Measurements from ENCODE around the gene FAM210B.
"Not testable (repeated sequence)": the region's sequence is repeated elsewhere in the genome, so short reads cannot be mapped to it uniquely, and the experiment has no call there.

FAM210B gene, protein sequence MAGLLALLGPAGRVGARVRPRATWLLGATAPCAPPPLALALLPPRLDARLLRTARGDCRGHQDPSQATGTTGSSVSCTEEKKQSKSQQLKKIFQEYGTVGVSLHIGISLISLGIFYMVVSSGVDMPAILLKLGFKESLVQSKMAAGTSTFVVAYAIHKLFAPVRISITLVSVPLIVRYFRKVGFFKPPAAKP

DNA sequence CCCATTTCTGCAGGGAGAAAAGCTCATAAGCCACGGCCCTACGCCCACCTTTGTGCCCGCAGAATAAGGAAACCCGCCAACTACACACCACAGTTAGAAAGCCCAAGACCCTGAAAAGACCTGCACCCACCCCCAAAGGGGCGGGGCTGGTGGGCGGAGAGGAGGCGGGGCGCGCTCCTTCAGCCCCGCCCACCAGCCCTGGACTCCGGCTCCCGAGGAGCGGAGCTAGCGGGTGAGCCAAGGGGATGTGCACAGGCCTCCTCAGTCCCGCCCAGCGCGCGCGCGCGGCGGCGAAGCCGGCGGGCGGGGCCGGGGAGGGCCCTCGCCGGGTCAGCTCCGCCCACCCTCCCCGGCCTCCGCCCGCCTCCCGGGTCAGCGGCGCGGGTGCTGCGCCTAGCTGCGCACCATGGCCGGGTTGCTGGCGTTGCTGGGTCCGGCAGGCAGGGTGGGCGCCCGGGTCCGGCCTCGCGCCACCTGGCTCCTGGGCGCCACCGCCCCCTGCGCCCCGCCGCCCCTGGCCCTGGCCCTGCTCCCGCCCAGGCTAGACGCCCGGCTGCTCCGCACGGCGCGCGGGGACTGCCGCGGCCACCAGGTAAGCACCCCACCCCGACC lies at the start of gene FAM210B:
TSS of gene FAM210B (plus strand) at position 375 of the 612 bp plus-strand sequence. CDS start at position 407, 32 bp downstream.
- Mint-ChIP-seq H3K36me3 (no peaks in the 10 kb centered on the region), H3K4me3 (peak within 1 kb of the TSS; percentile 86), H3K9me3 (no peaks in the 10 kb centered on the region), H3K27ac (peak within 1 kb of the TSS; percentile 45), H3K4me1 (peaks cover 15% of the 10 kb centered on the region), H3K27me3 (peaks cover 21% of the 10 kb centered on the region)
- peak; percentile 85 for DNase-seq
- CTCF ChIA-PET, result interaction anchor here (1.0 to 2.6 kb wide), 2 partner anchors 15 to 192 kb away, joined by 3 to 13 read pairs; no protein-coding TSS in a partner anchor

DNA sequence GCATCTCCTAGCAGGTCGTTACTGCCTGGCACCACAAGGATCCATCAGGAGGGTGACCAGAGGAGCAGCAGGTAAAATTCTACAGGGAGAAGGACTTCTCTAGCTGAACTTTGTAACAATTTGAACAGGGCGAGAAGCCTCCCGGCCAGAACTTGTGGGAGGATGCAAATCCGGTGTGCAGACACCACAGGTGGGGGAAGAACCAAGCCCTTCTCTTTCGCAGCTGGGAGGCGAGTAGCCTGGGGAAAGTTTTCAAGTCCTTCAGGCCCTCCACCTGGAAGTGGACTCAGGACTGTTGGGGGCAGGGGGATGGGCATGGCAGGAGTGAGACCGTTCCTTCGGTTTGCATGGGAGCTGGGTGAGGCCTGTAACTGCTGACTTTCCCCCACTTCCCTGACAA lies 42.7 kb upstream of the FAM210B start:
- Mint-ChIP-seq H3K9me3 (peaks cover 2% of the 10 kb centered on the region), H3K4me3 (no peak overlapping the region), H3K27me3 (peaks cover 5% of the 10 kb centered on the region), H3K4me1 (no peaks in the 10 kb centered on the region), H3K36me3 (no peaks in the 10 kb centered on the region), H3K27ac (no peak overlapping the region)
- no peak for DNase-seq
- CTCF ChIA-PET, result no interaction called here

DNA sequence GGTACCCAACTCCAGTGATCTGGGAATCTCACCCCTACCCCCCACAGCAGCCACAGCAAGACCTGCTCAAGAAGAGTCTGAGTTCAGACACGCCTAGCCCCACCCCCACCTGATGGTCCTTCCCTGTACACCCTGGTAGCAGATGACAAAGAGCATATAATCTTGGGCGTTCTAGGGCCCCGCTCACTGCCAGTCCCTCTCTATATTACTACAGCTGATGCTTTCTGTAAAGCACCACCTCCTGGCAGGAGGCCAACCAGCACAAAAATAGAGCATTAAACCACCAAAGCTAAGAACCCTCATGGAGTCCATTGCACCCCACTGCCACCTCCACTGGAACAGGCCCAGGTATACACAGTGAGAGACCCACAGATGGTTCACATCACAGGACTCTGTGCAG lies 42.3 kb upstream of the FAM210B start:
- no peak for DNase-seq
- H3K36me3 Mint-ChIP-seq, result no peaks in the 10 kb centered on the region
- no peak overlapping the region for H3K27ac Mint-ChIP-seq
- H3K9me3 Mint-ChIP-seq, result peaks cover 2% of the 10 kb centered on the region
- H3K27me3 Mint-ChIP-seq, result peaks cover 5% of the 10 kb centered on the region
- no peaks in the 10 kb centered on the region for H3K4me1 Mint-ChIP-seq
- CTCF ChIA-PET, result no interaction called here
- no peak overlapping the region for H3K4me3 Mint-ChIP-seq

DNA sequence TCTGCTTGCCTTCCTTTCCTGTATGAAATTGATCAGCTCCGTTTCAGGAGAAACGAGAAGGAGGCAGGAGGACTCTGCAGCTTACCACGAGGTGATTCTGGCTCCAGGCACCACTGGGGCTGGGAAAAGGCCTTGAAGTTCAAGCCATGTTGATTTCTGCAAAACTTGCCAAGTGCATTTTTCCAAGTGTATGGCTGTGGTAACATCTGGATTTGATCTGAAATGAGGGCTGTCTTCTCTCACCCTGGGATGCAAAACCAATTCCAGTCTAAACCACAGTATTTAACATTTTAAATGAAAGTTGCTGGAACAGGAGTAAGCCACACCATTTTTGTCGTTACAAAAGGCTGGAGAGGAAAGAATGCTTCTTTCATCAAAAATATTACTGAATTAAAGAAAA lies 36.1 kb upstream of the FAM210B start:
- H3K36me3 Mint-ChIP-seq, result no peaks in the 10 kb centered on the region

DNA sequence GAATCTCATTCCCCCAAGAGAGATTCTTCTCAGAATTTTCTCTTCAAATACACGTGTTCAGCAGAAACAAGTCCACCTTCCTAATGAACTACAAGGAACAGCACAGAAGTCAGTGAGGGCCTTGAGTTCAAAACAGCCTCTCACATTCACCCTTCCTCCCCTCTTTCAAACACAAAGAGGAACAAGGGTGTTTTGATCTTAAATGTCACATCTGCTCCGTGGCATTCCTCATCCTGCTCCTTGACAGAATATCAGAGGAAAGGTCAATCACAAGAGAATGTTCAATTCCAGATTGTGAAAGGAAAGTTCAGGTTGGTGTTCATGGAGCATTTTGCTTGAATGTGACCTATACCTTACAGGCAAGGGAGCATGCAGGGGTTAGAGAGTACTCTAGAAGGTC lies 35.6 kb upstream of the FAM210B start:
- H3K4me3 Mint-ChIP-seq, result no peak overlapping the region
- no peaks in the 10 kb centered on the region for H3K4me1 Mint-ChIP-seq
- H3K27ac Mint-ChIP-seq, result no peak overlapping the region
- peaks cover 4% of the 10 kb centered on the region for H3K27me3 Mint-ChIP-seq
- CTCF ChIA-PET, result no interaction called here
- no peaks in the 10 kb centered on the region for H3K9me3 Mint-ChIP-seq
- H3K36me3 Mint-ChIP-seq, result no peaks in the 10 kb centered on the region
- DNase-seq, result no peak

More for the DNA sequence above, 36.1 kb upstream of the FAM210B start:
- CTCF ChIA-PET, result no interaction called here
- no peaks in the 10 kb centered on the region for H3K4me1 Mint-ChIP-seq
- H3K9me3 Mint-ChIP-seq, result no peaks in the 10 kb centered on the region
- no peak for DNase-seq
- peaks cover 4% of the 10 kb centered on the region for H3K27me3 Mint-ChIP-seq
- H3K4me3 Mint-ChIP-seq, result no peak overlapping the region
- no peak overlapping the region for H3K27ac Mint-ChIP-seq

DNA sequence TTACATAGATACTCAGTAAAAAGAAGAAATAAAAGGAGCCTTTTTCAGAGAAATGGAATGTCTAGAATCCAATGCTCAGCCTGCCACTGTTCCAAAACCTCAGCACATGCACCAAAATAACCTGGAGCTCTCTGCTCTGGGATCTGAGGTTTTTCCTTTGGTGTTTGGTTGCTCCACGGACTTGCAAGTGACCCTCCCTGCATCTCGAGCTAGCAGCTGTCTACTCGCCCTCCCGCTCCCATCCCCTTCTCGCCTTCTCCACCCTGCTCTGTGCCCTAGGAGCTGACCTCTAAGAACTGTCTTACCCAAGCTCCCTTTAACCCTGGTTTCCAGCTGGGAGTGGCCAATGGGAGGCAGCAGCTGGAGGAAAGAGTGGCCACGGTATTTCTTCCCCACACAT lies 35.1 kb upstream of the FAM210B start:
- CTCF ChIA-PET, result no interaction called here
- Mint-ChIP-seq H3K9me3 (no peaks in the 10 kb centered on the region), H3K27ac (no peak overlapping the region), H3K36me3 (no peaks in the 10 kb centered on the region), H3K27me3 (peaks cover 4% of the 10 kb centered on the region), H3K4me3 (no peak overlapping the region), H3K4me1 (no peaks in the 10 kb centered on the region)
- DNase-seq, result no peak

DNA sequence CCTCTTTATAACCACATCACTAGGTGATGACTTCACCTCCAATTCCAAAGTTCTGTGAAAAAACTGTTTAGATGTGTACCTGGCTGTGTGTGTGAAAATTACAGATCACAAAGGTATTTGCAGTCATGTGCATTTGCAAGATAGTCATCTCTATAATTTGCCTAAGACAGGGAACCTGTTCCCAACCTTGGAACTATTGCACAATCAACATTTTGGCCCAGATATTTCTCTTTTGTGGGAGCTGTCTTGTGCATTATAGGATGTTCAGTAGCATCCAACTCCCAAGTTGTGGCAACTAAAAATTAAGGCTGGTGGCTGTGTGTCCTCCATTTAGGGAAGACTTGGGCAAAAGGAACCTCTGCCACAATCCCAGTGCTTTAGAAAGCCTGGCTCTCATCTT lies 34.0 kb upstream of the FAM210B start:
- no peak overlapping the region for H3K4me3 Mint-ChIP-seq
- no peaks in the 10 kb centered on the region for H3K4me1 Mint-ChIP-seq
- CTCF ChIA-PET, result no interaction called here
- no peak overlapping the region for H3K27ac Mint-ChIP-seq
- no peaks in the 10 kb centered on the region for H3K9me3 Mint-ChIP-seq
- peaks cover 4% of the 10 kb centered on the region for H3K27me3 Mint-ChIP-seq
- no peaks in the 10 kb centered on the region for H3K36me3 Mint-ChIP-seq
- DNase-seq, result no peak

DNA sequence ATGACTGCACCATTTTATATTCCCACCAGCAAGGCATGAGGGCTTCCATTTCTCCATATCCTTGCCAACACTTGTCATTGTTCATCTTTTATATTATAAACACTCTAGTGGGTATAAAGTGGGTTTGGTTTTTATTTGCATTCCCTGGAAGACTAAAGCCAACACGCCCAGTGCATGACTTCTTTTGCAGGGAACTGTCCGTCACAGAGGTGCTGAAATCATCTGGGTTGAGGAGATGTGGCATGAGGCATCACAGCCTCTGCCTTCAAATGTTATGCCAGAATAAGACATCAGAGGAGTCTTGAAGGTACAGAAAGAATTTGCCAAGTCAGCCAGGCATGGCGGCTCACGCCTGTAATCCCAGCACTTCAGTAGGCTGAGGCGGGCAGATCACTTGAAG lies 29.9 kb upstream of the FAM210B start:
- no peaks in the 10 kb centered on the region for H3K9me3 Mint-ChIP-seq
- CTCF ChIA-PET, result no interaction called here

DNA sequence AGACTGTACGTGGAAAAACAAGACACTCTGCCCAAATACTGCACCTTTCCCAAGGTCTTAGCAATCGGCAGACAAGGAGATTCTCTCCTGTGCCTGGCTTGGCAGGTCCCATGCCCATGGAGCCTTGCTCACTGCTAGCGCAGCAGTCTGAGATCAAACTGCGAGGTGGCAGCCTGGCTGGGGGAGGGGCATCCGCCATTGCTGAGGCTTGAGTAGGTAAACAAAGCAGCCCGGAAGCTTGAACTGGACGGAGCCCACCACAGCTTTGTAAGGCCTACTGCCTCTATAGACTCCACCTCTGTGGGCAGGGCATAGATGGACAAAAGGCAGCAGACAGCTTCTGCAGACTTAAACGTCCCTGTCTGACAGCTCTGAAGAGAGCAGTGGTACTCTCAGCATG lies 22.1 kb upstream of the FAM210B start:
- H3K27me3 Mint-ChIP-seq, result peaks cover 16% of the 10 kb centered on the region
- H3K9me3 Mint-ChIP-seq, H3K27ac Mint-ChIP-seq, CTCF ChIA-PET, H3K4me1 Mint-ChIP-seq, H3K4me3 Mint-ChIP-seq, DNase-seq, H3K36me3 Mint-ChIP-seq: not testable (repeated sequence)

More for the DNA sequence above, 29.9 kb upstream of the FAM210B start:
- no peak overlapping the region for H3K4me3 Mint-ChIP-seq
- H3K27me3 Mint-ChIP-seq, result peaks cover 5% of the 10 kb centered on the region
- DNase-seq, result peak; percentile 44
- H3K36me3 Mint-ChIP-seq, result no peaks in the 10 kb centered on the region
- no peaks in the 10 kb centered on the region for H3K4me1 Mint-ChIP-seq
- no peak overlapping the region for H3K27ac Mint-ChIP-seq

DNA sequence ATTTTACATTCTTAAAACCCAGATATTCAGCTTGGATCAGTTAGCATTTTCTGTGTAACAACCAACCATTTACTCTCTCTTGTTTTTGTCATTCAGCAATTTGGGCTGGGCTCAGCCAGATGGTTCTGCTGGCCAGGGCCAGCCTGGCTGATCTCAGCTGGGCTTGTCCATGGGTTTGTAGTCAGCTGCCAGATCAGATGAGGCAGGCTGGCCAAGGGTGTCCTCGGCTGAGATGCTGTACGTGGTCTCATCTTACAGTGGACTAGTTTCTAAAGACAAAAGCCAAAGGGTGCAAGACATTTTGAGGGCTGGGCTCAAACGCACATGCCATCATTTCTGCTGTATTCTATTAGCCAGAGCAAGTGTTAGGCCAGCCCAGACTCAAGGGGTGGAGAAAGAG lies 16.0 kb upstream of the FAM210B start:
- Mint-ChIP-seq H3K4me3 (no peak overlapping the region), H3K27ac (no peak overlapping the region), H3K27me3 (peaks cover 52% of the 10 kb centered on the region), H3K36me3 (no peaks in the 10 kb centered on the region), H3K4me1 (peaks cover 4% of the 10 kb centered on the region), H3K9me3 (no peaks in the 10 kb centered on the region)
- CTCF ChIA-PET, result interaction anchor here (1.5 to 4.1 kb wide), 3 partner anchors 9 to 95 kb away, joined by 5 to 25 read pairs (median 13); partner anchors contain the start of genes FAM210B and MC3R
- DNase-seq, result no peak

DNA sequence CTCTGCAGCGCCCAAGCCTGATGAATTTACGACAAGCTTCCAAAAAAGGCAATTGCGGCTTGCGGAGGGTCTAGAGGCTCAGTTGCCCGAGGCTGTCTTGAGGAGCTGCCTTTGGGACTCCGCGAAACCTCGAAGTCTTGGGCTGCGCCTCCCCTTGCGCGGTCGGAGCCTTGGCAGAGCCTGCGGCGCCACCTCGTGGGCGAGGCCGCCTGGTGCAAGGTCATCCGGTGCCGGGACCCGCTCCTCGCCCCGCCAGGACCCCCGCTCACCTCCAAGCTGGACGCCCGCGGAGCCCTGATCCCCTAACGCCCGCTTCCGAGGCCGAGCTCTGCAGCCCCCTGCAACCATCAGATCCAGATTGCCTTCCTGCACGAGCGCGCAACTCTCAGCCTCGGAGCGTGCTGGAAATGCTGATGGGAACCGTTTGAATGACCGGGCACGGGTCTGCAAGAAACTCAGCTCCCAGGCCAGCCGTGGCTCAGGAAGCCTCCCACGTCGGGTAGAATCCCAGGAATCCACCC lies 14.9 kb upstream of the FAM210B start:
- H3K27me3 Mint-ChIP-seq, result peaks cover 52% of the 10 kb centered on the region
- CTCF ChIA-PET, result interaction anchor here (0.6 to 4.1 kb wide), 8 partner anchors 8 to 234 kb away, joined by 3 to 25 read pairs (median 4); partner anchors contain the start of genes FAM210B and MC3R

DNA sequence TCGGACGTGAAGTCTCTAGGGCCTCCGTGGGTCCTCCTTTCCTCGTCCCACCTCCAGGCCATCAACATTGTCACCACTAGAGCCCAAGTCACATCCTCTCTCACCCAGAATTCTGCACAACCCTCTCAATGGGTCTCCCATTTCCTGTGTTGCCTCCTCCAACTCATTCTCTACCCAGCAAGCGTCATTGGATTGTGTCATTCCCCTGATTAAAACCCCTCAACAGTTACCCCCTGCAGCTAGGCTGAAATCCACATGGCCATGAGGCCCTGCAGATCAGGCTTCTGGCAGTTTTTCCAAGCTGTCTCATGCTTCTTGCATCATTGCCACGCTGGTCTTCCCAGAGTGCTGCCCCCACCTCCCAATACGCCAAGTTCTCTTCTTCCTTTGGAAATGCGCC lies 12.9 kb upstream of the FAM210B start:
- Mint-ChIP-seq H3K27ac (no peak overlapping the region), H3K27me3 (peaks cover 53% of the 10 kb centered on the region), H3K36me3 (no peaks in the 10 kb centered on the region), H3K4me1 (peaks cover 4% of the 10 kb centered on the region), H3K4me3 (no peak overlapping the region), H3K9me3 (no peaks in the 10 kb centered on the region)
- CTCF ChIA-PET, result no interaction called here
- DNase-seq, result no peak

More for the DNA sequence above, 14.9 kb upstream of the FAM210B start:
- Mint-ChIP-seq H3K4me1 (peaks cover 4% of the 10 kb centered on the region), H3K27ac (no peak overlapping the region), H3K4me3 (no peak overlapping the region), H3K9me3 (no peaks in the 10 kb centered on the region), H3K36me3 (no peaks in the 10 kb centered on the region)
- peak; percentile 54 for DNase-seq

DNA sequence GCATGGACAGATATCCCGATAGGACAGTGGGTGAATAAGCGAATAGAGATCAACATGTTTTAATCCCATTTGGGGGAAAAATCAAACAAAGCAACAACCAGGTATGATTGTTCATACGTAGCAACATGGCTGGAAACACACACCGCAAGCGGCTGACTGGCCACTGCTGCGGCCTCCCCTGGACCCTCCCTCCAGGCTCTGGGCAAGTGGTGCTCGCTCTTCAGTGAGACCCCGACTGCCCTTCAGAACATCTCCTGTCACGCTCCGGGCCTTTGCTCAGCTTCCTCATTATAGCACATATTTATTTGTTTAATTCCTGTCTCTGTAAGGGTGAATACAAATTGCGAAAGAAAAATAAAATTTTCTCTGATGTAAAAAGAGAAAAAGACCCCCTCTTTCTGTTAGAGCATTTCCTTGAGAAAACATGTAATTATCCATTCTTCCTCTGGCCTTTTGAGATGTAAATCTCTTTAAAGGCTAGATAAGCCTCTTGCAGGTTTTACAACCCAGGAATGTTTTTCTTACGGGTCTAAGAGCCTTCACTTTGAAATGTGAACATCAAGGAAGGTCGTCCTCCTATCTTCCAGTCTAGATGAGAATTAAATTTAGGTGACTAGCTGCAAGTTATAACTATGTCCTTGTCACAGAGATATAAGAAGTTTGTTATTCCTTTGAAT lies 11.0 kb upstream of the FAM210B start:
- Mint-ChIP-seq H3K27me3 (peaks cover 53% of the 10 kb centered on the region), H3K4me1 (peaks cover 4% of the 10 kb centered on the region)
- CTCF ChIA-PET, result no interaction called here

DNA sequence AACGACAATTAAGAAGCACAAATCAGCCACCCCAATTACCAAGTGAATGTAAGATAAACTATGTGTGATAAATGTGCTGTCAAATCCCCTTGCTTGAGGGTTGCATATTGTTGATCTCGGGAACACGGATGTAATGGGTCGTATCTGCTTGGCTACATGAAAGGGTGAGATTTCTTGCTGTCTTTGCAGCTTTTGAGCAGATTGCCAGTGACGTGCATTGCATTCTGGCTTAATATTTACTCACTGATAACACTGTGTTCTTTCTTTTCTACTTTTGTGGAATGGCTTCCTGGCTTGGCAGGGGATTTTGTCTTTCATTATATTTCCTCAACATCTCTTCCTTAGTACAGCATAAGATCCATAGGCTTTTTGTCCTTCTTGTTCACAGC lies 10.5 kb upstream of the FAM210B start:
- no peak overlapping the region for H3K4me3 Mint-ChIP-seq

More for the DNA sequence above, 11.0 kb upstream of the FAM210B start:
- no peak overlapping the region for H3K4me3 Mint-ChIP-seq
- no peaks in the 10 kb centered on the region for H3K9me3 Mint-ChIP-seq
- no peaks in the 10 kb centered on the region for H3K36me3 Mint-ChIP-seq
- H3K27ac Mint-ChIP-seq, result no peak overlapping the region
- no peak for DNase-seq

More for the DNA sequence above, 10.5 kb upstream of the FAM210B start:
- peaks cover 4% of the 10 kb centered on the region for H3K4me1 Mint-ChIP-seq
- no peak overlapping the region for H3K27ac Mint-ChIP-seq
- H3K27me3 Mint-ChIP-seq, result peaks cover 48% of the 10 kb centered on the region
- no peak for DNase-seq
- CTCF ChIA-PET, result no interaction called here
- no peaks in the 10 kb centered on the region for H3K9me3 Mint-ChIP-seq
- H3K36me3 Mint-ChIP-seq, result no peaks in the 10 kb centered on the region

Data from activated naive CD4-positive, alpha-beta T cell treated with anti-CD3 and anti-CD28 coated beads, Interleukin-2, amount 10 ng/mL, durations not matched to agents 7 days and 5 days (primary cell).